GM12892 (cell line): ENCODE results near the gene CHGA.

ENCODE experiments used
- POLR2A ChIP-seq: IDR thresholded peaks from 2 replicates; pipeline ENCODE4 v1.6.1; 2011; ENCODE audit warnings: low read depth, low read length, control low read depth
- POLR2AphosphoS5 ChIP-seq: IDR thresholded peaks from 2 replicates; pipeline ENCODE4 v1.6.1; 2011; ENCODE audit warnings: low read depth, low read length, control low read depth
- TAF1 ChIP-seq: IDR thresholded peaks from 2 replicates; pipeline ENCODE4 v1.6.1; 2011; ENCODE audit warnings: low read depth, mild to moderate bottlenecking, control low read depth, low read length, borderline replicate concordance

DNA sequence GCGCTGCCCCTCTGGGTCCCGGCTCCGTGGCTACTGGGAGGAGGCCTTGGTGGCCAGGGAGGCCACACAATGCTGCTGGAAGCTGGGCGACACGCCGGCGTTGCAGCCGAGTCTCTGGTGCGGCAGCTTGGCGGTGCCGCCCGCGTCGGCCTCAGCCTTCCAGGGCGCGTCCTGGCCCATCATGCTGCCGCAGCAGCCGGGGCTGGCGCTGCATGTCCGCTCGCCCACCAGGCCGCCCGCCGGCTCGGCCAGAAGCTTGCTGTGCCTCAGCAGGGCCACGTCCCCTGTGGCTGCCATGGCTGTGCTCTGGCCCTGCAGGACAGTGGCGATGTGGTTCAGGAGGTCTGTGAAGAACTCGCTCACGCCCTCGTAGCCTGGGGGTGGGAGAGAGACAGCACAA is 18.6 kb downstream of the CHGA start:
- TF ChIP-seq POLR2AphosphoS5 (no peak), POLR2A (no peak), TAF1 (no peak)
